Mesenchymal stem cell (in vitro differentiated cells and primary cell): ENCODE measurements around the gene CPHXL.

Source experiments
- DNase-seq: peaks from one replicate; pipeline ENCODE4 v3.0.0-alpha.2; 2013
- H2AFZ ChIP-seq: one replicate; pipeline ENCODE4 v1.6.1; 2013; ENCODE audit warnings: low read depth, mild to moderate bottlenecking, control low read depth, inconsistent platforms, low read length, moderate library complexity
- H2AK5ac ChIP-seq: 2 replicates; pipeline ENCODE4 v1.6.1; 2013; ENCODE audit warnings: low read length, moderate library complexity, mild to moderate bottlenecking, inconsistent platforms; ENCODE audit not compliant: severe bottlenecking
- H2BK120ac ChIP-seq: one replicate; pipeline ENCODE4 v1.6.1; 2013; ENCODE audit warnings: low read depth, mild to moderate bottlenecking, inconsistent platforms, low read length, moderate library complexity
- H2BK12ac ChIP-seq, 2 experiments: one replicate each; pipeline ENCODE4 v1.6.1; 2013; ENCODE audit warnings: inconsistent platforms in 2 of 2, low read length in 2 of 2, mild to moderate bottlenecking in 2 of 2, moderate library complexity in 2 of 2, control low read depth in 1 of 2
- H2BK15ac ChIP-seq: one replicate; pipeline ENCODE4 v1.6.1; 2013; ENCODE audit warnings: mild to moderate bottlenecking, low read depth, inconsistent platforms; ENCODE audit not compliant: poor library complexity, severe bottlenecking
- H2BK5ac ChIP-seq: 2 replicates; pipeline ENCODE4 v1.6.1; 2013; ENCODE audit warnings: low read depth, mild to moderate bottlenecking, low read length, control low read depth, inconsistent platforms; ENCODE audit not compliant: poor library complexity, severe bottlenecking
- H3K14ac ChIP-seq, 2 experiments: one replicate each; pipeline ENCODE4 v1.6.1; 2013; ENCODE audit warnings: inconsistent platforms in 2 of 2, low read length in 2 of 2, control low read depth in 1 of 2, mild to moderate bottlenecking in 1 of 2, moderate library complexity in 1 of 2
- H3K18ac ChIP-seq, 2 experiments: one replicate each; pipeline ENCODE4 v1.6.1; 2013; ENCODE audit warnings: inconsistent platforms in 2 of 2, low read length in 2 of 2, control low read depth in 1 of 2, low read depth in 1 of 2, mild to moderate bottlenecking in 1 of 2
- H3K23ac ChIP-seq, 2 experiments: one replicate each; pipeline ENCODE4 v1.6.1; 2013; ENCODE audit warnings: inconsistent platforms in 2 of 2, low read length in 2 of 2, mild to moderate bottlenecking in 2 of 2, moderate library complexity in 2 of 2, control low read depth in 1 of 2
- H3K27ac ChIP-seq: 2 replicates; pipeline ENCODE4 v1.5.1; 2013; ENCODE audit warnings: mild to moderate bottlenecking, moderate library complexity, low read length, control low read depth, inconsistent platforms; ENCODE audit not compliant: poor library complexity, severe bottlenecking
- H3K27me3 ChIP-seq, 2 experiments: 2 replicates each; pipeline versions ENCODE4 v1.6.1 to v1.7.0; 2013; ENCODE audit warnings: low read length in 2 of 2, mild to moderate bottlenecking in 2 of 2, moderate library complexity in 2 of 2, control low read depth in 1 of 2, inconsistent platforms in 1 of 2; ENCODE audit not compliant: control insufficient read depth in 1 of 2, insufficient read depth in 1 of 2
- H3K36me3 ChIP-seq, 2 experiments: 2 replicates each; pipeline versions ENCODE4 v1.6.1 to v1.7.0; 2013; ENCODE audit warnings: low read length in 2 of 2, control low read depth in 1 of 2, inconsistent platforms in 1 of 2, low read depth in 1 of 2, mild to moderate bottlenecking in 1 of 2; ENCODE audit not compliant: insufficient read depth in 2 of 2, control insufficient read depth in 1 of 2
- H3K4ac ChIP-seq, 2 experiments: one replicate each; pipeline ENCODE4 v1.6.1; 2013; ENCODE audit warnings: inconsistent platforms in 2 of 2, low read length in 2 of 2, mild to moderate bottlenecking in 2 of 2, moderate library complexity in 2 of 2, control low read depth in 1 of 2, low read depth in 1 of 2
- H3K4me1 ChIP-seq: 2 replicates; pipeline ENCODE4 v1.6.1; 2013; ENCODE audit warnings: low read depth, low read length, control low read depth; ENCODE audit not compliant: control insufficient read depth, insufficient read depth
- H3K4me2 ChIP-seq: 2 replicates; pipeline ENCODE4 v1.6.1; 2013; ENCODE audit warnings: low read length, mild to moderate bottlenecking, inconsistent platforms; ENCODE audit not compliant: poor library complexity, severe bottlenecking
- H3K4me3 ChIP-seq, 2 experiments: 2 replicates each; pipeline versions ENCODE4 v1.5.1 to v1.7.0; 2013; ENCODE audit warnings: low read length in 2 of 2, mild to moderate bottlenecking in 2 of 2, control low read depth in 1 of 2, low read depth in 1 of 2; ENCODE audit not compliant: insufficient read depth in 1 of 2
- H3K79me1 ChIP-seq: replicated peaks from 2 replicates; pipeline ENCODE4 v1.6.1; 2013; ENCODE audit warnings: mild to moderate bottlenecking, control low read depth, low read length, inconsistent platforms; ENCODE audit not compliant: poor library complexity, severe bottlenecking
- H3K9ac ChIP-seq: 2 replicates; pipeline ENCODE4 v1.7.0; 2013; ENCODE audit warnings: mild to moderate bottlenecking, low read length, moderate library complexity
- H3K9me3 ChIP-seq: 2 replicates; pipeline ENCODE4 v1.7.0; 2013; ENCODE audit warnings: mild to moderate bottlenecking, low read length; ENCODE audit not compliant: control insufficient read depth
- H4K8ac ChIP-seq: one replicate; pipeline ENCODE4 v1.6.1; 2013; ENCODE audit warnings: inconsistent platforms, mild to moderate bottlenecking, low read length, moderate library complexity
- H4K91ac ChIP-seq: one replicate; pipeline ENCODE4 v1.6.1; 2013; ENCODE audit warnings: mild to moderate bottlenecking, low read length, inconsistent platforms
- WGBS: methylation state at CpG from one replicate; pipeline ENCODE4 v1.1.7; 2013; ENCODE audit warnings: mixed read lengths; 5-methylcytosine and 5-hydroxymethylcytosine counted together

The CPHXL gene

DNA sequence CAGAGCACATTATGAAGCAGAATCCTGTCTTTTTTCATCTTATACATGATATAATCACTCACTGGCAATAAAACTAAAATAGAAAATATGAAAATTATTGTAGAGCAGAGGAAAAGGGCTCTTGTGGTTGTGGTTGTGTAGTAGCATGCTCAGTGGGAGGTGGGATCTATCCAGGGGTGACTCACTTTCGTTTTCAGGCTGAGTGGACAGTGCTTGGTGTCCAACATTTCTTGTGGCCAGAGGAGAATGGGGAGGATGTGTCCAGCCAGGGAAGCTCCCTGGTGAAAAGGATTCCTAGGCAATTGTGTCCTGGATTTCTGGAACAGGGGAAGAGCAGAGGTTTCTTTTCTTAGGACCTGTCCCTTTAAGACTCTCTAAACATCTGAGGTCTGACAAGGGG lies 31.9 kb upstream of the CPHXL start:
- peak; percentile 78 for DNase-seq
- H3K4me1 ChIP-seq: no peaks in the 10 kb centered on the region
- H3K23ac ChIP-seq: no peak overlapping the region
- no peak overlapping the region for H3K18ac ChIP-seq
- no peak overlapping the region for H2AK5ac ChIP-seq
- H3K14ac ChIP-seq: no peak overlapping the region
- no peaks in the 10 kb centered on the region for H3K9me3 ChIP-seq
- H3K4ac ChIP-seq: no peak overlapping the region
- H4K8ac ChIP-seq: no peak overlapping the region
- H2BK5ac ChIP-seq: no peak overlapping the region
- 31% methylated on average over 1 of the region's 1 CpG for WGBS
- no peak overlapping the region for H4K91ac ChIP-seq
- no peak overlapping the region for H2AFZ ChIP-seq
- peak overlapping the region in 1 of 2 experiments; percentile 0 for H2BK12ac ChIP-seq
- no peaks in the 10 kb centered on the region for H3K79me1 ChIP-seq
- H3K9ac ChIP-seq: peak overlapping the region; percentile 30
- H2BK120ac ChIP-seq: no peak overlapping the region
- H2BK15ac ChIP-seq: no peak overlapping the region
- no peaks in the 10 kb centered on the region for H3K36me3 ChIP-seq
- no peak overlapping the region for H3K4me2 ChIP-seq
- no peak overlapping the region for H3K27ac ChIP-seq
- H3K4me3 ChIP-seq: no peak overlapping the region
- no peaks in the 10 kb centered on the region for H3K27me3 ChIP-seq

DNA sequence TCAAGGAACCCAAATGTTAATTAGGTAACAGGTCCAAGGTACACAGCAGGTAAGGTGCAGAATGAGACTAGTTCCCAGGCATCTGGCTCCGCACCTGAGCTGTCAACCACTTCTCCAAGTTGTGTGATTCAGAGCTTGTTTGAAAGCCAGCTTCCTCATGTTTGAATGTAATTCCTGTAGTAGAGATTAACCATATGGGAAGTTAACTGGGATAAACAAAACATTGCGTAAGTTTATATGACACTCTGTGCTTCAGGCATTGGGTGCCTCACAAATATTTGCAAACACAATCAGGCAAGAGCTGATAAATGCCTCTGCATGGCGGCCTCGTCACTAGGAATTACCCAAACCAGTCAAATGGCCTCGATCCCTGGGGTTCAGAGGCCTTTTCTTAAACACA lies 27.9 kb upstream of the CPHXL start:
- no peak overlapping the region for H3K4me2 ChIP-seq
- H2BK120ac ChIP-seq: no peak overlapping the region
- no peaks in the 10 kb centered on the region for H3K36me3 ChIP-seq
- H4K8ac ChIP-seq: no peak overlapping the region
- no peak overlapping the region for H2BK12ac ChIP-seq
- no peak overlapping the region for H2BK15ac ChIP-seq
- H3K9ac ChIP-seq: no peak overlapping the region
- H3K14ac ChIP-seq: no peak overlapping the region
- H3K23ac ChIP-seq: no peak overlapping the region
- 23% methylated on average over 5 of the region's 5 CpGs for whole genome bisulfite sequencing
- no peak overlapping the region for H3K27ac ChIP-seq
- no peak overlapping the region for H3K4me3 ChIP-seq
- H2AFZ ChIP-seq: no peak overlapping the region
- H4K91ac ChIP-seq: no peak overlapping the region
- H3K18ac ChIP-seq: no peak overlapping the region
- no peaks in the 10 kb centered on the region for H3K79me1 ChIP-seq
- H3K4me1 ChIP-seq: no peaks in the 10 kb centered on the region
- no peaks in the 10 kb centered on the region for H3K9me3 ChIP-seq
- H2AK5ac ChIP-seq: no peak overlapping the region
- DNase-seq: peak; percentile 88
- no peak overlapping the region for H2BK5ac ChIP-seq
- no peaks in the 10 kb centered on the region for H3K27me3 ChIP-seq
- H3K4ac ChIP-seq: no peak overlapping the region

DNA sequence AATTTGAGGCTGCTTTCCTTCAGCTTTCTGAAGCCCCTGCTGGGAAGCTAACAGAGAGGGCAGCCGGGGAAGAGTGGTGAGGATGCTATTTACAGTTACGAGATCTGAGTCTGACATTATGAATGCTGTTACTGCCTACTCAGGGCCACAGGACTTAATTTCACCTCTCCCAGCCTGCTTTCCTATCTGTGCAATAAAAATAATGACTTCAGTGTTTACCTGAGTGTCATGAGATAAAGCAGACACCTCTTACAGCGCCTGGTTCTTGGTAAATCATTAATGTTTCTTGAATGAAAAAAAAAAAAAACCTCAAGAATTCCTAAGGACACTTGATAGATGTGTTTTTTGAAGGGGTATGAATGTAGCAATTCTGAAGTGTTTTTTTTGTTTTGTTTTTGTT lies 24.2 kb upstream of the CPHXL start:
- Histone ChIP-seq H3K27ac (no peak overlapping the region), H3K18ac (no peak overlapping the region), H3K4me3 (no peak overlapping the region), H3K23ac (no peak overlapping the region), H2BK120ac (no peak overlapping the region), H2AK5ac (no peak overlapping the region), H2AFZ (no peak overlapping the region), H2BK5ac (no peak overlapping the region), H3K4me2 (no peak overlapping the region), H3K27me3 (no peaks in the 10 kb centered on the region), H3K36me3 (no peaks in the 10 kb centered on the region), H3K9me3 (no peaks in the 10 kb centered on the region), H2BK15ac (no peak overlapping the region), H3K4me1 (no peaks in the 10 kb centered on the region), H4K8ac (no peak overlapping the region), H3K14ac (no peak overlapping the region), H3K4ac (no peak overlapping the region), H4K91ac (no peak overlapping the region), H3K9ac (no peak overlapping the region), H2BK12ac (no peak overlapping the region), H3K79me1 (no peaks in the 10 kb centered on the region)
- no peak for DNase-seq
- 75% methylated on average over 1 of the region's 3 CpGs for WGBS

DNA sequence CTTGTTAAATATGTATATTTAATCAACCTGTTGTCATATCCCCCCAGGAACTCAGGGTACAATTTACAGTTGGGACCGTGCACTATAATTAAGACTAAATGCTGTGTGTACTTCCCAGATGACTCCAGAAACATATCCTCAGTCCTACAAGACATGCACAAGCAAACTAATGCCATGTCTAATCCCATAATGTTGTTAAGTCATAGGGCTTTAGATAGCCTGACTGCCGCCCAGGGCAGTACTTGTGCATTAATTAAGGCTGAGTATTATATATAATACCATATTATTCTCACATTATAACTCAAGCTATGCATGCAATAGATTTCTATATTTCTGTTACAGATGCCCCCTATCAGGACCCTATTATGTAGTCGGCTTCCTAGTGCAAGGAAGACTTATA lies 20.1 kb upstream of the CPHXL start:
- H3K14ac ChIP-seq: no peak overlapping the region
- no peak overlapping the region for H3K9ac ChIP-seq
- no peaks in the 10 kb centered on the region for H3K79me1 ChIP-seq
- no peak overlapping the region for H2BK15ac ChIP-seq
- no peak overlapping the region for H3K4me2 ChIP-seq
- no peaks in the 10 kb centered on the region for H3K4me1 ChIP-seq
- no peak overlapping the region for H2BK12ac ChIP-seq
- no peaks in the 10 kb centered on the region for H3K36me3 ChIP-seq
- no peak overlapping the region for H4K8ac ChIP-seq
- no peak overlapping the region for H2BK5ac ChIP-seq
- DNase-seq: no peak
- no peak overlapping the region for H2BK120ac ChIP-seq
- H2AK5ac ChIP-seq: no peak overlapping the region
- 91% methylated on average over 1 of the region's 3 CpGs for WGBS
- H3K27ac ChIP-seq: no peak overlapping the region
- no peaks in the 10 kb centered on the region for H3K27me3 ChIP-seq
- H3K4ac ChIP-seq: no peak overlapping the region
- no peak overlapping the region for H3K23ac ChIP-seq
- H3K4me3 ChIP-seq: no peak overlapping the region
- no peak overlapping the region for H4K91ac ChIP-seq
- H3K18ac ChIP-seq: no peak overlapping the region
- peaks cover 21% of the 10 kb centered on the region for H3K9me3 ChIP-seq
- no peak overlapping the region for H2AFZ ChIP-seq
